CMK (cell line): ENCODE data around the gene RTP1.

ENCODE experiments used
- DNase-seq: peaks from one replicate; pipeline ENCODE4 v3.0.0-alpha.2; 2010; ENCODE audit warnings: low read depth

Gene RTP1

GRCh38 chr3:187242435-187242834, 45.1 kb downstream of the RTP1 start:
- DNase-seq = no peak

GRCh38 chr3:187242900-187243299, 45.6 kb downstream of the RTP1 start:
- no peak for DNase-seq

DNA sequence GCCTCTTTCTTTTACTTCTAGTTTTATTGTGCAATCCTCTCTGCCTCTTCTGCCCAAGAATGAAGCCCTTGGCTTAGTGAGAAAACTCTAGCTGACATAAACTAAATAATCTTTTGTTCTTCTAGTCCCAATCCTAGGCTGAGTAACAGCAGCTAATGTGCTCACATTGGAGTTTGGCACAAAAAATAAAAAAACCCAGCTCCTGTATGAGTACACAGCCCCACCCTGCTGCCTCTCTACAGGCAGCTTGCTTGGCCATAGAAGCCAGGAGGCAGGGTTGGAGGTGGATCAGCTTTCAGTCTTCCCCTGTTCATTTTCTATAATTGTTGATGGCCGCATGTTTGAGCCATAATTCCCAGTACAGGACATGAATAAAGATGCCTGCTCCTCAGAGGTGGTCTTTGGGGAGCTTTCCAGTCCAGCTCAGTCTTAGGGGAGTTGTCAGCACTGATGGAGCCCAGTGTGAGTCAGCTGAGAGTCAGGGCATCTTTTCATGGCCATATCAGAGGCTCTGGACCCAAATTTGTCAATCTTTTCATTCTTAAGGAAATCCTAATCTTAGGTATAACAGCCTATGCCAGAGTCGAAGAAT, 46.7 kb downstream of the RTP1 start:
- no peak for DNase-seq

- DNase-seq = no peak
Measured at GRCh38 chr3:187247398-187247797, 50.1 kb downstream of the RTP1 start.
